Activated naive CD8-positive, alpha-beta T cell treated with anti-CD3 and anti-CD28 coated beads for 36 hours (primary cell): Measurements from ENCODE around the gene CBX5. TPM values are rescaled to one million over a fixed set of nuclear protein-coding genes. Genes with fewer than 3 reads are reported as not detected.
"Not testable (repeated sequence)": the region's sequence is repeated elsewhere in the genome, so short reads cannot be mapped to it uniquely, and the experiment has no call there.

ENCODE experiments used
- DNase-seq: peaks from one replicate; pipeline ENCODE4 v3.0.0; 2021
- H3K27ac Mint-ChIP-seq: one replicate; pipeline ENCODE4 v1.8.0; 2022; ENCODE audit warnings: mild to moderate bottlenecking, moderate library complexity, mixed read lengths
- H3K27me3 Mint-ChIP-seq: one replicate; pipeline ENCODE4 v1.8.0; 2022; ENCODE audit warnings: mild to moderate bottlenecking, mixed read lengths
- H3K36me3 Mint-ChIP-seq: one replicate; pipeline ENCODE4 v1.8.0; 2021; ENCODE audit warnings: mild to moderate bottlenecking, mixed read lengths
- H3K4me1 Mint-ChIP-seq: one replicate; pipeline ENCODE4 v1.8.0; 2021; ENCODE audit warnings: mixed read lengths
- H3K4me3 Mint-ChIP-seq: one replicate; pipeline ENCODE4 v1.8.0; 2022; ENCODE audit warnings: mild to moderate bottlenecking, moderate library complexity, mixed read lengths
- H3K9me3 Mint-ChIP-seq: one replicate; pipeline ENCODE4 v1.8.0; 2022; ENCODE audit warnings: mixed read lengths
- total RNA-seq, 2 experiments: library from RNA; stranded (reverse); gene quantifications; one replicate each; pipeline ENCODE4 v1.2.3, GENCODE V29; 2021

Gene CBX5
- total RNA-seq, 2 experiments from 2014 or later, result 101 to 105 TPM

DNA sequence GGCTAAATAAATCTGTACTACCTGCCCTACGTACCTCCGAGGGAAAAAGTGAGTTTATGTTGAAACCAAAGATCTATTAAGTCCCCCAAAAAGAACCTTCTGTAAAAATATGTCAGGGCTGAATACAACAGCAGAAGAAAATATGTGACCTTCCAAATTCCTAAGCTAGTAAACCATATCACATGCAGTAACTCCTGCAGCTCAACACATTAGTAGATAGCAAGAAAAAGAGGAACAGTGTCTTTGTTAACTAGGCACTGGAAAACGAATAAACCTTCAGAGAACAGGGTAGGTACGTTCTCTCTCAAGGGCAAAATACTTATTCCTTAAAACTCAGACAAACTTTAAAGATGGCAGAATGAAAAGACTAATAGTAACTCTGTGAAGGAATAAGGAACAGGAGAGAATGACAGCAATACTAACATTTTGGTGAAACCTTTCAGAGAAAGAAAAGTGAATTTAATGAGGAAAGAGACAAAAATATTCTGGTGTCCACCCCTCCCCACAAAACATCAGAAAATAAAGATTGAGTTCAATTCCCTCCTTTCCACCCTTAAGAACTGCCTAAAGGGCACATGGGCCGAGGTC is 18.0 kb downstream of the CBX5 start:
- peaks cover 7% of the 10 kb centered on the region for H3K36me3 Mint-ChIP-seq
- no peak overlapping the region for H3K4me3 Mint-ChIP-seq
- H3K27ac Mint-ChIP-seq, result no peak overlapping the region
- peaks cover 22% of the 10 kb centered on the region for H3K4me1 Mint-ChIP-seq
- H3K27me3 Mint-ChIP-seq, result no peaks in the 10 kb centered on the region
- no peaks in the 10 kb centered on the region for H3K9me3 Mint-ChIP-seq
- DNase-seq, result no peak

DNA sequence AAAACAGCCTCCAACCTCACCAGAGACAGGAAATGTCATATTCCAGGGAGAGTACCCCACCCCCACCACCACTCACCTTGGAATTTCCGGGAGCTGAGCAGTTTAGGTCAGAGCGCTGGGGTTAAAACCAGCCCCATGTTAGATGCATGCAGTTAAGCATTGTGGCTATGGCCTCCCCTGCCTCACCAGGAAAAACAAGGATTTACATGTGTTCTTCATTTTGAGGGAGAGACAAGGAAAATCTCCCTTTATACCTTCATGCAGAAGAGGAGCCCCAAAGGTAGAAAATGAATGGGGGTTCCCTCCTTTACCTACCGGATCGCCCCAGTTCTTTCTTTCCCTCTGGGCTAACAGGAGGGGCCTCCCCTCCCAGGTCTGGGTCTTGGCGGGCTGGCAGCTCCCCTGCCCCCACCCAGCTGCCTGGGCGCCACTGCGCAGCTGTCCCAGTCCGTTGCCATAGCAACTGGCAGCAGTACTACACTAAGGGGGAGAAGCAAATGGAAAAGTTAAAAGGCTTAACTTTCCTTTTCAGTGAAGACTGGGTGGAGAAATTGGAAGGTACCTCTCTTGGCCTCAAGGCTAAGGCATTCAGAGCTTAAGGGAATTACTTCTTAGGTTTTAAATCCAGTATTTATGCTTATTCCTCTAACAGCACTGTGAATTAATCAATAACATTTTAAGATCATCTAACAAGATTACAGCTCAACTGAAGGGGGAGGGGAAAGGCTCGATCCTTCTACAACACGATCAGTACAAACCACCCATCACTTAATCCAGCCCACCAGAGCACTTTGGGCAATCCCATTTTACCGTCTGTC is 20.5 kb downstream of the CBX5 start:
- Mint-ChIP-seq H3K36me3 (peaks cover 15% of the 10 kb centered on the region), H3K27ac (peak overlapping the region; percentile 82), H3K9me3 (no peaks in the 10 kb centered on the region), H3K4me1 (peaks cover 22% of the 10 kb centered on the region), H3K27me3 (no peaks in the 10 kb centered on the region), H3K4me3 (peak overlapping the region; percentile 82)
- peak; percentile 83 for DNase-seq

DNA sequence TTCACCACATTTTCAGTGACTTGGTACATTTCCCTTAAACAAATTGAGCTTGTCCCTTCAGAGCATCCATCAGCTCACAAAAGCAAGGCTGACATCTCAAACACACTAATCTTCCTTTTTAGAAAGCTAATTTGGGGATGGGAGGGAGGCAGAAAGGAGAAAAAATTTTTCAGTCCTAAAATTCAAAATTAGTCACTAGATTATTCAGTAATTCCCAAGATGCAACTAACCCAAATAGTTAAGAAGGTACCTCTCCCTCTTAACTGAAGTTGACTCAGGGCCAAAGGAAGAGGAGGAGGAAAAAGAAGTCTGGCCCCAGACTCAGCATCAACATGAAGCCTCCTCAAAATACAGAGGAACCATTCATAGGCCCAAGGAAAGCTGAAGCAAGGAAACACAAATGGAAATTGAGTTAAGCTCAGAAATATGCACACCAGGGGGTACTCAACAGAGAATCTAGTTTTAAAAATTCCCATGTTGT is 21.7 kb downstream of the CBX5 start:
- Mint-ChIP-seq H3K4me1 (peaks cover 22% of the 10 kb centered on the region), H3K36me3 (peaks cover 16% of the 10 kb centered on the region), H3K4me3 (peak overlapping the region; percentile 41), H3K27ac (no peak overlapping the region), H3K27me3 (no peaks in the 10 kb centered on the region), H3K9me3 (no peaks in the 10 kb centered on the region)
- no peak for DNase-seq

DNA sequence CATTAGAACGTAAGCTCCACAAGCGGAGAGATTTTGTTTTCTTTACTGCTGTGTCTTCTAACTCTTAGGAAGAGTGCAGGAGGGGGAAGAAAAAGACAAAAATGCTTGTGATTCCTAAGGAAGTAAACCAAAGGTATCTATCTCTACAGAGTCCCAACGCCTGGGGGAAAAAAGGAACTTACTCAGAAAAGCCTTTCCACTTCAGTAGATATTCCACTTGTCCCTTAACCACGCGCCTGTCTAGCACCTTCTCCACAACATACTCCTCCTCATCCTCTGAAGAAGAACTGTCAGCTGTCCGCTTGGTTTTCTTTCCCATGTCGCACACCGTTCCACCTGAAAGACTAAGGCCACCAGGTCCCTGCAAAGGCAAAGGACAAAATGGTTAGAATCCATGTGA is 22.6 kb downstream of the CBX5 start:
- peaks cover 20% of the 10 kb centered on the region for H3K4me1 Mint-ChIP-seq
- H3K27ac Mint-ChIP-seq, result no peak overlapping the region
- no peaks in the 10 kb centered on the region for H3K9me3 Mint-ChIP-seq
- H3K27me3 Mint-ChIP-seq, result no peaks in the 10 kb centered on the region
- no peak for DNase-seq
- H3K36me3 Mint-ChIP-seq, result peaks cover 19% of the 10 kb centered on the region
- no peak overlapping the region for H3K4me3 Mint-ChIP-seq

DNA sequence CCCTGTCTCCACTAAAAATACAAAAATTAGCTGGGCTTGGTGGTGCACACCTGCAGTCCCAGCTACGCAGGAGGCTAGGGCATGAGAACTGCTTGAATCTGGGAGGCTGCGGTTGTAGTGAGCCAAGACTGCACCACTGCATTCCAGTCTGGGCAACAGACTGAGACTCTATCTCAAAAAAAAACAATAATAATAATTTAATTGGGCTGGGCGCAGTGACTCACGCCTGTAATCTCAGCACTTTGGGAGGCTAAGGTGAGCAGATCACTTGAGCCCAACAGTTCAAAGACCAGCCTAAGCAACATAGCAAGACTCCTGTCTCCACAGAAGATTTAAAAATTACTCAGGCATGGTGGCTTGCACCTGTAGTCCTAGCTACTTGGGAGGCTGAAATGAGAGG is 26.7 kb downstream of the CBX5 start:
- peaks cover 35% of the 10 kb centered on the region for H3K36me3 Mint-ChIP-seq
- no peak overlapping the region for H3K4me3 Mint-ChIP-seq
- no peaks in the 10 kb centered on the region for H3K27me3 Mint-ChIP-seq
- no peak for DNase-seq
- no peak overlapping the region for H3K27ac Mint-ChIP-seq
- H3K9me3 Mint-ChIP-seq, result no peaks in the 10 kb centered on the region
- peaks cover 13% of the 10 kb centered on the region for H3K4me1 Mint-ChIP-seq

DNA sequence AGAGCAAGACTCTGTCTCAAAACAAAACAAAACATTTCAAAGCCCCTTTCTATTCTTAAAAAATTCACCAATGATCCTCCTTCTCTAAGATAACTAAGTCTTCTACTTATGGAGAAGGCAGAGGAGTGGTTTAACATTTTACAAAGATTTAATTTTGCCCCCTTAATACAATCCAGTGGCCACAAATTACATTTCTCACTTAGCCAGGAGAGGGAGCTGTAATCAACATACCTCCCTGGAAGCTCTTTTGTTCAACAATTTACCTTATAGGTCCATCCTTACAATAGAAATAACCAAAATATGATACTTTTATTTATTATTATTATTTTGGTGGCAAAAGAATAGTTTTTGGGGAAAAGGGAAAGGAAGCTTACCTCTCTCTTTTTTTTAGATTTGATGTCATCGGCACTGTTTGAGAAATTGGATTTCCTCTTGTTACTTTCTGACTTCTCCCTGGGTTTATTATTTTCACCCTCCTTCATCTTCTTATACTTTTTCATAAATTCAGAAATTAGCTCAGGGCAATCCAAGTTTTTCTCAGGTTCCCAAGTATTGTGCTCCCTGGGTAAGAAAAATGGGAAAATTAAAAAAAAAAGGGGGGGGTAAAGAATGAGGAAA is 28.1 kb downstream of the CBX5 start:
- H3K27ac Mint-ChIP-seq, result no peak overlapping the region
- H3K27me3 Mint-ChIP-seq, result no peaks in the 10 kb centered on the region
- H3K4me1 Mint-ChIP-seq, result peaks cover 10% of the 10 kb centered on the region
- DNase-seq, result no peak
- H3K9me3 Mint-ChIP-seq, result no peaks in the 10 kb centered on the region
- peaks cover 33% of the 10 kb centered on the region for H3K36me3 Mint-ChIP-seq
- no peak overlapping the region for H3K4me3 Mint-ChIP-seq

DNA sequence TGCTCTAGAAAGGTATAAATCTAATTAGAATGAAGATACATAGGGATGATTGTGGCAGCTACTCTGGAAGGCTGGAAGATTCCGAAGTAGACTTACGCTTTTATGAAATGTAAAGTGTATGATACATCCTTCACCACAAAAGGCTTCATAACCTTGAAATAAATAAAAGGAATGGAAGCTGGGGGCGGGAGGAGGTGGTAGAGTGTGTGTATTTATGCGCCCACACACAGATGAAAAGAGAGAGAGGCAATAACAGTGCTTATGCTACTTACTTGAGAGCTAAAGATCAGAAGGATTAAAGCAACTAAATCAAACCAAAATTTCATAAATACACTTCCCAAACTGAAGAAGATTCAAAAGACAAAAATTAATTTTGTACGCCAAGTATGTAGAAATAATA is 30.4 kb downstream of the CBX5 start:
- H3K27me3 Mint-ChIP-seq, result no peaks in the 10 kb centered on the region
- no peak for DNase-seq
- no peak overlapping the region for H3K27ac Mint-ChIP-seq
- peaks cover 10% of the 10 kb centered on the region for H3K4me1 Mint-ChIP-seq
- H3K4me3 Mint-ChIP-seq, result no peak overlapping the region
- peaks cover 25% of the 10 kb centered on the region for H3K36me3 Mint-ChIP-seq
- H3K9me3 Mint-ChIP-seq, result no peaks in the 10 kb centered on the region

DNA sequence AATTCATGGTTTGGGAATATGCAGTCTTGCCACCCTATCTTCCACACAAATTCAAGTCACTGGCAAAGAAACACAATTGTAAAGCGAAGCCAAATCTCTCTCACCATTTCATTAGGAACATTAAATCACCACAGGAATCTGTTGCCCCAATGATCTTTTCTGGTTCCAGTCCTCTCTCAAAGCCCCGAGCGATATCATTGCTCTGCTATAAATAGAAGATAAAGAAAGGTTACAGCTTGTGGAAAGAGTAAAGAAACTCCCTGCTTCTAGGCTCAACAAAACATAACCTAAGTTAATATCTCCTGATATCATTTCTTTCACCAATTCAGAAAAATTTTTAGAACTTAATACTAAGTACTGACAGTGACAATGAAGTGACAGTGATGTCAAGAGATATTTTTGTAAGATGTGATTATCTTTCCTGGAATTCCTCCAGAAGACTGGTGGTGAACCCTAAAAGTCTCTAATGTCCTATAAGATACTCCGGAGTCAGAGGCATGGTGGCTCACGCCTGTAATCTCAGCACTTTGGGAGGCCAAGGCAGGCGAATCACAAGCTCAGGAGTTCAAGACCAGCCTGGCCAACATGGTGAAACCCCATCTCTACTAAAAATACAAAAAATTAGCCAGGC is 33.8 kb downstream of the CBX5 start:
- peaks cover 28% of the 10 kb centered on the region for H3K36me3 Mint-ChIP-seq
- no peak for DNase-seq
- no peaks in the 10 kb centered on the region for H3K9me3 Mint-ChIP-seq
- H3K27me3 Mint-ChIP-seq, result no peaks in the 10 kb centered on the region
- H3K4me3 Mint-ChIP-seq, result no peak overlapping the region
- no peak overlapping the region for H3K27ac Mint-ChIP-seq
- H3K4me1 Mint-ChIP-seq, result peaks cover 14% of the 10 kb centered on the region

DNA sequence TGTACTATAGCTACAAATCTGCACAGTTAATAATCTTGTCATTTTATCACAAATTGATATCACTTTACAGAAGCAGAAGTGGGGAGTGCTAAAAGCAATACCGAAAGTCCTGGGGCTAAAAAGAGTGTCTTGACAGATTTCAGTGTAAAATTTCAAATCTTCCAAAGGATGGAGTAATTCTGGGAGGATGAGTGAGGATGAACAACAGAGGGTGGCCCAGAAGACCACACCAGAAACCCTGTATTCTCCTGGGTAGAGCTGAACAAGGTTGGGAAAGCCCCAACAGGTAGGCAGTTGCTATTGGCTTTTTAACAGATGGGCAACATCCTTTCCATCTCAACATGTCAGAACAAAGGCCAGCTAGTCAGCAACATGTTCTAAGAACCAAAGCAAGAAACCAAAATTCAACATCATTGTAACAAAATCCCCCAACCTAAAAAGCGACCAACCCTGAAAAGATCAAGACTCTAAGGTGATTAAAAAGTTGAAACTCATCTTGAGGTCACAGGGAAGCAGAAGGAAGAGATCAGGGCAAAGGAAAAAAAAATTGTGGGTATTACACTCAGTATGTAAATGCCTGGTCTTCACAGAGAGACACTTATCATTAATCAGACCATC is 38.8 kb downstream of the CBX5 start:
- H3K4me1 Mint-ChIP-seq, result peaks cover 12% of the 10 kb centered on the region

DNA sequence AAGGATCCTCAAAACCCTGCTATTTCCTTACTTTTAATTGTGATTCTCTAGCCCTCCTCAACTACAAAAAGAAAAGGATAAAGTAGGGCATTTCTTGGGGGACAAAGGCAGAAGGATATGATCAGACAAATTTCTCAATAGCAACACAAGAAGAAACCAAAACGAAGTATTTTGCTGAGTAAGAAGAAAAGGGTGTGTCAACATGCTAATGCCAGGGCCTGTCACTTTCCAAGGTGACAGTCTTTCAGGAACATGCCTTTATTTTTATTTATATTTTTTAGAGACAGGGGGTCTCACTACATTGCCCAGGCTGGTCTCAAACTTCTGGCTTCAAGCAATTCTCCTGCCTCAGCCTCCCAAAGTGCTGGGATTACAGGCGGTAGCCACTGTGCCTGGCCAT is 39.8 kb downstream of the CBX5 start:
- DNase-seq, result no peak
- Mint-ChIP-seq H3K27ac (no peak overlapping the region), H3K36me3 (peaks cover 18% of the 10 kb centered on the region), H3K4me1 (peaks cover 12% of the 10 kb centered on the region), H3K4me3 (no peak overlapping the region), H3K9me3 (no peaks in the 10 kb centered on the region), H3K27me3 (no peaks in the 10 kb centered on the region)

More for the DNA sequence above, 38.8 kb downstream of the CBX5 start:
- DNase-seq, result no peak
- H3K4me3 Mint-ChIP-seq, result no peak overlapping the region
- H3K36me3 Mint-ChIP-seq, result peaks cover 16% of the 10 kb centered on the region
- no peaks in the 10 kb centered on the region for H3K9me3 Mint-ChIP-seq
- H3K27me3 Mint-ChIP-seq, result no peaks in the 10 kb centered on the region
- H3K27ac Mint-ChIP-seq, result peak overlapping the region; percentile 50

DNA sequence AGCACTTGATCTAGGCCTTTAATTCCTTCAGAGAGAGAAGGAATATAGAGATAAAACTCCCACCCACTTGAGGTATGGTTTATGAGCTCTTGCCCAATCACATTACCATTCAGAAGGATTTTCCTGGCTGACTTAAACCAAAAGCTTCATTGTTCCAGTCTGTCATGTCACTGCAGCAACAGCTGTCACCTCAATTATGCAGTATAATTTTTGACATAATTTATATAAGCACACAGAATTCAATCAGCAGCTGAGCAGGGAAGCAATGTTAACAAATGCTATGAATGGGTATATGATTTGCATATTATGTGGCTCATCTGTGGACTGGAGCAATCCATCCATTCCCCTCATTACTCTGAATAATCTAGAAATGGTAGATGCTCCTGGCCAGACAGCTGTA is 40.3 kb downstream of the CBX5 start:
- H3K27ac Mint-ChIP-seq, result no peak overlapping the region

DNA sequence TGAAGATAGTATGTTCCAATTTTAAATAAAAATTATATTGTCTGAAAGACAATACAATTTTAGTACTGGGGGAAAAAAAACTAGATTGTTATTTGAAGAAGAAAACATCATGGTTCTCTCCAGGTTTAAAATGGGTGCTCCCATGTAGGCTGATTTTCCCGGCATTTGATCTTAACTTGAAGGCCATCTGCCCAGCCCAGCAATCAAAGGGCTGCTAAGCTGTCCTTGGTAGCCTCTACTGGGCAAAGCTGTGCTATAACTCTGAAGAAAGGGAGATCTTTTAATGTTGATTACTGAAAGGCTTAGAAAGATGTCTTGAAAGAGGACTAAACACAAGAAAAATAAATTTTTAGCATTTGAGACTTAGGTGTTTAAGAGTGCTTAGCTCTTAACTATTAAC is 41.4 kb downstream of the CBX5 start:
- Mint-ChIP-seq H3K4me1 (peaks cover 12% of the 10 kb centered on the region), H3K27me3 (no peaks in the 10 kb centered on the region), H3K36me3 (peaks cover 17% of the 10 kb centered on the region), H3K9me3 (no peaks in the 10 kb centered on the region), H3K27ac (no peak overlapping the region), H3K4me3 (no peak overlapping the region)
- no peak for DNase-seq

More for the DNA sequence above, 40.3 kb downstream of the CBX5 start:
- Mint-ChIP-seq H3K27me3 (no peaks in the 10 kb centered on the region), H3K4me3 (no peak overlapping the region), H3K36me3 (peaks cover 17% of the 10 kb centered on the region), H3K9me3 (no peaks in the 10 kb centered on the region), H3K4me1 (peaks cover 12% of the 10 kb centered on the region)
- DNase-seq, result no peak

DNA sequence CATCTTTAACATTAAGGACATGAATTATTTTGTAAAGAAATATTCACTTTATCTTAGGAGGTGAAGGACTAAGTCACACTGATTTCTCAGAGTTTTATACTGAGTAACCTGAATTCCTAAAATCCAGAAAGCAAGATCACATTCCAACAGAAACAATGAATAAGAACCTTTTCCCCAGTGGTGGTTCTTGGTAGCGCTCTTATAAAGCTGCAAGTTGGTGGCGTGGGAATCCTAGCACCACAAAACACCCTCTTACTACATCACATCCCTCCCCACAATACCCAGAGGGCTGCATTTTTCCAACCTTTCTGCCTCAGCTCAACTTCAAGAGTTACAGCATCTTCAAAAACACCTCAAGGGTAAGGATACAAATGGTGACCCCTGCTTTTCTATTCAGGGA is 47.1 kb downstream of the CBX5 start:
- DNase-seq, result no peak
- Mint-ChIP-seq H3K4me3 (no peak overlapping the region), H3K4me1 (peaks cover 2% of the 10 kb centered on the region), H3K36me3 (peaks cover 9% of the 10 kb centered on the region), H3K9me3 (no peaks in the 10 kb centered on the region), H3K27me3 (no peaks in the 10 kb centered on the region), H3K27ac (no peak overlapping the region)

DNA sequence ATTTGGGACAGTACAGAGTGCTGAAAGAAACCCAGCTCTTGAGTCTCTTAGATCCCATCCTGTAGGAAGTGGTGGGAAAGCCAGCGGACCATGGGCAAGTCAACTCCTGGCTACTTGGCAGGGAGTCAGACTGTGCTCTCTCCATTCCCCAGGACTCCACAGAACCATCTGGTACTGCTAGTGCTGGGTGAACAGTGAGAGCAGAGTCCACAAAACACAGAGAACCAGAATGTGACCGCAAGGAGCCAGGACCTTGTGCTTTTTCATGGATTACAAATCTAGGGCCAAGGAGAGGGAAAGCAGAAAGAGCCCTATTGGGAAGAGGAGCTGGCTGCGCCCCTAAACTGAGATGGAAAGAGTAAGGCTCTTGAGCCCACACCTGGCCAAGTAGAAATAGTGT is 48.7 kb downstream of the CBX5 start:
- not testable (repeated sequence) for DNase-seq, H3K4me1 Mint-ChIP-seq, H3K36me3 Mint-ChIP-seq, H3K27ac Mint-ChIP-seq, H3K27me3 Mint-ChIP-seq, H3K4me3 Mint-ChIP-seq, H3K9me3 Mint-ChIP-seq

DNA sequence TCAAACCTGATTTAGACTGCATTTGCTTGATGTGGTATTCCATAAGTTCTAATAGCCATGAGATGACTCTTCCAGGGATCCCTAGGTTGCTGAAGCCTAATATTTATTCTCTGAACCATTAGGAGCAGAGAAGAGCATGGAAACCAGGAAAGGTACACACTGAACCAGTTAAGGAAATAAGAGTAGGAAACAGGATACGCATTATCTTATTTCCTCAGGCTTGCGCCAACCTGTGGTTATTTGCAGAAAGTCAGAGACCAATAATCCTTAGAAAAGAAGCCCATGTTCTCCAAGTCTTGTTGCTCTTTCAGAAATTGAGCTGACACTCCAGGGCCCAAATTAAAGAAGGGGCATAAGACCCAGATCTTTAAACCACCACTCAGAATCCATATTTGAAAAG is 49.4 kb downstream of the CBX5 start:
- no peaks in the 10 kb centered on the region for H3K9me3 Mint-ChIP-seq
- H3K4me1 Mint-ChIP-seq, result peaks cover 2% of the 10 kb centered on the region
- no peaks in the 10 kb centered on the region for H3K27me3 Mint-ChIP-seq
- peaks cover 1% of the 10 kb centered on the region for H3K36me3 Mint-ChIP-seq
- H3K27ac Mint-ChIP-seq, result no peak overlapping the region
- H3K4me3 Mint-ChIP-seq, result no peak overlapping the region
- DNase-seq, result no peak
